Smooth muscle cell (in vitro differentiated cells): ENCODE measurements around the gene EEF1AKMT1. TPM values are rescaled to one million over a fixed set of nuclear protein-coding genes. Genes with fewer than 3 reads are reported as not detected.
"Not testable (repeated sequence)": the region's sequence is repeated elsewhere in the genome, so short reads cannot be mapped to it uniquely, and the experiment has no call there.

ENCODE experiments used
- DNase-seq: peaks from one replicate; lab custom pipeline; 2025; ENCODE audit not compliant: unreplicated experiment; lab: John Stamatoyannopoulos, UW
- H2AFZ ChIP-seq: fragments of 200-600 bp; sonication (generic); 2 replicates; pipeline ENCODE4 v1.6.0; 2016; ENCODE audit warnings: antibody characterized with exemption, low read depth, mild to moderate bottlenecking
- H3F3A ChIP-seq: fragments of 200-600 bp; sonication (generic); 2 replicates; pipeline ENCODE4 v1.6.0; 2017; ENCODE audit warnings: antibody characterized with exemption, low read depth
- H3K27ac ChIP-seq: fragments of 200-600 bp; sonication (generic); 2 replicates; pipeline ENCODE4 v1.5.1; 2016; ENCODE audit warnings: low read depth, mild to moderate bottlenecking
- H3K27me3 ChIP-seq: fragments of 200-600 bp; sonication (generic); 2 replicates; pipeline ENCODE4 v1.6.1; 2016; ENCODE audit warnings: low read depth, mild to moderate bottlenecking
- H3K36me3 ChIP-seq: fragments of 200-600 bp; sonication (generic); 2 replicates; pipeline ENCODE4 v1.5.1; 2016; ENCODE audit warnings: low read depth
- H3K4me1 ChIP-seq: fragments of 200-600 bp; sonication (generic); 2 replicates; pipeline ENCODE4 v1.5.1; 2016; ENCODE audit warnings: low read depth
- H3K4me2 ChIP-seq: fragments of 200-600 bp; sonication (generic); 2 replicates; pipeline ENCODE4 v1.6.0; 2016; ENCODE audit warnings: mild to moderate bottlenecking
- H3K4me3 ChIP-seq: fragments of 200-600 bp; sonication (generic); 2 replicates; pipeline ENCODE4 v1.5.1; 2016; ENCODE audit warnings: mild to moderate bottlenecking
- H3K79me2 ChIP-seq: fragments of 200-600 bp; sonication (generic); 2 replicates; pipeline ENCODE4 v1.6.0; 2016; ENCODE audit warnings: low read depth, mild to moderate bottlenecking
- H3K9ac ChIP-seq: fragments of 200-600 bp; sonication (generic); 2 replicates; pipeline ENCODE4 v1.6.0; 2016; ENCODE audit warnings: low read depth
- H3K9me3 ChIP-seq: fragments of 200-600 bp; sonication (generic); replicated peaks from 2 replicates; pipeline ENCODE4 v1.5.1; 2016; ENCODE audit warnings: low read depth
- H4K20me1 ChIP-seq: fragments of 200-600 bp; sonication (generic); 2 replicates; pipeline ENCODE4 v1.6.0; 2016; ENCODE audit warnings: low read depth
- CTCF ChIP-seq: fragments of 200-600 bp; sonication (generic); IDR thresholded peaks from 2 replicates; pipeline ENCODE4 v1.5.1; 2017; ENCODE audit warnings: borderline replicate concordance, mild to moderate bottlenecking, antibody characterized with exemption; ENCODE audit not compliant: insufficient read depth, poor library complexity, severe bottlenecking
- WGBS: methylation state at CpG from one replicate; pipeline ENCODE4 v1.1.7; 2016; ENCODE audit warnings: low lambda C conversion rate; 5-methylcytosine and 5-hydroxymethylcytosine counted together
- polyA plus RNA-seq: library from polyadenylated mRNA; unstranded; fragments of >200 nt; fragmentation: Nextera tagmentation; extraction: Ambion mirVana; gene quantifications from 2 replicates; pipeline ENCODE4 v1.2.1, GENCODE V29; 2016
- total RNA-seq: library from RNA; depleted of rRNA; stranded (reverse); fragments of >200 nt; gene quantifications from 2 replicates; pipeline ENCODE4 v1.2.3, GENCODE V29; 2014

EEF1AKMT1 gene
- total and polyA plus RNA-seq, 2 experiments from 2014 or later = 15.0 to 17.3 TPM

GRCh38 chr13:20684546-20684945 lies 89.2 kb downstream of the EEF1AKMT1 start:
- Histone ChIP-seq H3K9ac (no peak overlapping the region), H3K36me3 (no peaks in the 10 kb centered on the region), H3K9me3 (no peaks in the 10 kb centered on the region), H2AFZ (no peak overlapping the region), H3K4me2 (no peak overlapping the region), H3K4me1 (peaks cover 5% of the 10 kb centered on the region), H3K79me2 (no peaks in the 10 kb centered on the region), H3K27me3 (no peaks in the 10 kb centered on the region), H4K20me1 (no peaks in the 10 kb centered on the region), H3K27ac (no peak overlapping the region), H3K4me3 (no peak overlapping the region), H3F3A (no peaks in the 10 kb centered on the region)
- TF ChIP-seq CTCF = no peak
- DNase-seq = no peak
- 68% methylated on average over 18 of the region's 18 CpGs for WGBS

GRCh38 chr13:20684041-20684440 lies 89.7 kb downstream of the EEF1AKMT1 start:
- H3K4me2 ChIP-seq = no peak overlapping the region
- H3K27ac ChIP-seq = no peak overlapping the region
- no peak for TF ChIP-seq CTCF
- no peaks in the 10 kb centered on the region for H3K9me3 ChIP-seq
- no peaks in the 10 kb centered on the region for H3K79me2 ChIP-seq
- no peak for DNase-seq
- WGBS = 69% methylated on average over 4 of the region's 4 CpGs
- H3K36me3 ChIP-seq = no peaks in the 10 kb centered on the region
- no peaks in the 10 kb centered on the region for H4K20me1 ChIP-seq
- no peaks in the 10 kb centered on the region for H3K27me3 ChIP-seq
- no peaks in the 10 kb centered on the region for H3F3A ChIP-seq
- H3K9ac ChIP-seq = no peak overlapping the region
- no peak overlapping the region for H2AFZ ChIP-seq
- H3K4me3 ChIP-seq = no peak overlapping the region
- peaks cover 6% of the 10 kb centered on the region for H3K4me1 ChIP-seq

DNA sequence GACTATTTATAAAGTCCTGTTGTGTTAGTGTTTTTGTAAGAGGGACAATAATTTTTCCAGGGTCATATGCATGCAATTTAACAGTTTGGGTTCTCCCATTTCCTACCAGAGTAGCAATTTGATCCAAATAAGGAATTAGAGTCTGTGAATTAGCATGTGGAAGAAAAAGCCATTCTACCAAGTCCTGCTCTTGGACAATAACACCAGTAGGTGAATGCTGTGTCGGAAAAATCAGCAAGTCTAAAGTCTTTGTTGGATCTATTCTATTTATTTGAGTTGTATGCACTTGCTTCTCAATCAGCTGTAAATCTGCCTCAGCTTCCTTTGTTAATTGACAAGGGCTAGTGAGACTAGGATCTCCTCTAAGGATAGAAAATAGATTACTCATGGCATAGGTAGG lies 91.7 kb downstream of the EEF1AKMT1 start:
- Histone ChIP-seq H4K20me1 (no peaks in the 10 kb centered on the region), H3K27ac (no peak overlapping the region), H3K9ac (no peak overlapping the region), H3K27me3 (no peaks in the 10 kb centered on the region), H3K4me3 (no peak overlapping the region), H3K4me2 (no peak overlapping the region), H3K79me2 (no peaks in the 10 kb centered on the region), H2AFZ (no peak overlapping the region), H3F3A (no peaks in the 10 kb centered on the region), H3K36me3 (no peaks in the 10 kb centered on the region), H3K4me1 (peaks cover 15% of the 10 kb centered on the region), H3K9me3 (no peaks in the 10 kb centered on the region)
- no peak for DNase-seq
- no peak for TF ChIP-seq CTCF
- WGBS = 83% methylated on average over 1 of the region's 1 CpG

DNA sequence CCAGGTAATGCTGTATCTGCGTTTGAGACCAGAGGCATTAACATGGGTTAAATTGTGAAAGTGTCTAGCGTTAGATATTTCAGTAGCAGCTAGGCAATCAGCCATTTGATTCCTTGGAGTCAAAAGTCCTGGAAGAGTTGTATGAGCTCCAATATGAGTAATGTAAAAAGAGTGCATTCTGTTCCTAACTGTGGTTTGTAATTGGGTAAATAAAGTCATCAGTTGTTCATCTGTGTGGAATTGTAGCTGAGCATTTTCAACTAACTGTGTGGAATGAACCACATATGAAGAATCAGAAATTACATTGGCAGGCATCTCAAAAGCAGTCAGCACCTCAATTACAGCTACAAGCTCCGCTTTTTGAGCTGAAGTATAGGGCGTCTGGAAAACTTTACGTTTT lies 92.3 kb downstream of the EEF1AKMT1 start:
- not testable (repeated sequence) for H3K4me3 ChIP-seq
- 61% methylated on average over 5 of the region's 5 CpGs for WGBS

More for the DNA sequence above, 92.3 kb downstream of the EEF1AKMT1 start:
- H3K27me3 ChIP-seq, H2AFZ ChIP-seq, H4K20me1 ChIP-seq, H3K27ac ChIP-seq, H3F3A ChIP-seq, H3K9ac ChIP-seq, DNase-seq, H3K36me3 ChIP-seq, H3K4me2 ChIP-seq, H3K79me2 ChIP-seq, H3K9me3 ChIP-seq: not testable (repeated sequence)
- peaks cover 15% of the 10 kb centered on the region for H3K4me1 ChIP-seq
